GM12874 (cell line): ENCODE measurements around the gene CFAP46.

Experiments
- TF ChIP-seq, protein P1 (sequence below): IDR thresholded peaks from 2 replicates; pipeline ENCODE4 v1.5.1; 2011; ENCODE audit warnings: low read depth, mild to moderate bottlenecking, control low read depth, low read length, moderate library complexity; ENCODE audit not compliant: insufficient read depth

The CFAP46 gene

DNA sequence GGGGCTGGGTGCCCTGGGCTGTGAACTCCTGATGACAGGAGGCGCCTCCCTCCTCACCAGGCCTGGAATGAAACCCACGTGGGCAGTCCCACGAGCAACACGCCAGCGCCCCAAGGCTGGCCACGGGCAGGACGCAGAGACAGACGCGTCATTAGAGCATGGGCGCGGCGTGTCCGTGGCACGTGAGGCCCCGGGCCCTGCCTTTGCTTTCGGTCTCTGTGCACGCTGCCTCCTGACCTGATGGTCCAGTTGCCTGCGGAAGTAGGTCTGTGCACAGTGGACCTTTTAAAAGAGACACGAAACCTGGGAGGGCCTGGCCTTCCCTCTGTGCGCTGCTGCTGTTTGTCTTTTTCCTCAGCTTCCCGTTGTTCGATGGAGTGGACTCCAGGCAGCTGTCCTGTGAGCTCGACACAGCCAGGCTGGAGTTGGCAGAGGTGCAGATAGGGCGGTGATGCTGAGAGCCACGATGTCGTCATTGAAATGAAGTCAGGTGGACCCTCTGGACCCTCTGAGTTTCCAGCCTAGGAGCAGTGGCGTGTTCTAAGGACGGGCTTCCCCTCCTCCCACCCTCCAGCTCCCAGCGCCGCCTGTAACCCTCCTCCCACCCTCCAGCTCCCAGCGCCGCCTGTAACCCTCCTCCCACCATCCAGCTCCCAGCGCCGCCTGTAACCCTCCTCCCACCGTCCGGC lies 40.1 kb upstream of the CFAP46 start:
- TF ChIP-seq, protein P1, sequence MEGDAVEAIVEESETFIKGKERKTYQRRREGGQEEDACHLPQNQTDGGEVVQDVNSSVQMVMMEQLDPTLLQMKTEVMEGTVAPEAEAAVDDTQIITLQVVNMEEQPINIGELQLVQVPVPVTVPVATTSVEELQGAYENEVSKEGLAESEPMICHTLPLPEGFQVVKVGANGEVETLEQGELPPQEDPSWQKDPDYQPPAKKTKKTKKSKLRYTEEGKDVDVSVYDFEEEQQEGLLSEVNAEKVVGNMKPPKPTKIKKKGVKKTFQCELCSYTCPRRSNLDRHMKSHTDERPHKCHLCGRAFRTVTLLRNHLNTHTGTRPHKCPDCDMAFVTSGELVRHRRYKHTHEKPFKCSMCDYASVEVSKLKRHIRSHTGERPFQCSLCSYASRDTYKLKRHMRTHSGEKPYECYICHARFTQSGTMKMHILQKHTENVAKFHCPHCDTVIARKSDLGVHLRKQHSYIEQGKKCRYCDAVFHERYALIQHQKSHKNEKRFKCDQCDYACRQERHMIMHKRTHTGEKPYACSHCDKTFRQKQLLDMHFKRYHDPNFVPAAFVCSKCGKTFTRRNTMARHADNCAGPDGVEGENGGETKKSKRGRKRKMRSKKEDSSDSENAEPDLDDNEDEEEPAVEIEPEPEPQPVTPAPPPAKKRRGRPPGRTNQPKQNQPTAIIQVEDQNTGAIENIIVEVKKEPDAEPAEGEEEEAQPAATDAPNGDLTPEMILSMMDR = no peak

DNA sequence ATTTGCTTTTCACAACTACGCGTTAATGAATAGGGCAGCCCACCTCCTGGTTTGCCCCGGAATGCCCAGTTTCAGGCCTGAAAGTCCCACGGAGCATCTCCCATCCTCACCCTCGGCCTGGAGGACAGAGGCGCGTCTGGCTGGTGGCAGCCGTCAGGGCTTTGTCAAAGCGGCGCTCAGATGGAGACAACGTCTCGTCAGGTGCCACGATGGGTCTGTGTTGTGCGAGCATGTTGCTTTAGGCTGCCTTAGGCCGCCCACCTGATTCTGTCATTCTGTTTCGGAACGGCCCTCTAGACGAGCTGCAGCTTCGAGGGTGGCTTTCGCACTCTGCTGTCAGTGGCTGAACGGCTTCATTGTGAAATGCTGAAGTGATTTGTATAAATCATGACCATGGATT lies 39.4 kb upstream of the CFAP46 start:
- TF ChIP-seq, protein P1 = no peak

DNA sequence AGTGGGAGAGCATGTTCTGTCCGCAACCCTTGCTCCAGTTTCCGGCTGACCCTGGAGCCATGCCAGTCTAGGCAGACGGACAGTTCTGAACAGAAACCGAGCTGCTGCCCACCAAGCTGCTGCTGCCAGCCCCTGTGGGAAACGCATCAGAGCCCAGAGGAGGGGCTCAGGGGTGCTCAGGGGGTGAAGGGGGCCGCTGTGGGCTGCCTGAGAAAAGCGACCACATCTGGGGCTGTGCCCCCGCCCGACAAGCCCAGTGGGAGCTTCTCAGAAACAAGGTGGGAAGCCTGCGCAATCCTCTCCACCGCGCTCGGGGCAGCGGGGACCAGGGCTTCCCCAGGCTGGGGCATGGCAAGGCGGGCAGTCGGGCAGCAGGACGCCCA lies 38.8 kb upstream of the CFAP46 start:
- TF ChIP-seq, protein P1 = no peak

DNA sequence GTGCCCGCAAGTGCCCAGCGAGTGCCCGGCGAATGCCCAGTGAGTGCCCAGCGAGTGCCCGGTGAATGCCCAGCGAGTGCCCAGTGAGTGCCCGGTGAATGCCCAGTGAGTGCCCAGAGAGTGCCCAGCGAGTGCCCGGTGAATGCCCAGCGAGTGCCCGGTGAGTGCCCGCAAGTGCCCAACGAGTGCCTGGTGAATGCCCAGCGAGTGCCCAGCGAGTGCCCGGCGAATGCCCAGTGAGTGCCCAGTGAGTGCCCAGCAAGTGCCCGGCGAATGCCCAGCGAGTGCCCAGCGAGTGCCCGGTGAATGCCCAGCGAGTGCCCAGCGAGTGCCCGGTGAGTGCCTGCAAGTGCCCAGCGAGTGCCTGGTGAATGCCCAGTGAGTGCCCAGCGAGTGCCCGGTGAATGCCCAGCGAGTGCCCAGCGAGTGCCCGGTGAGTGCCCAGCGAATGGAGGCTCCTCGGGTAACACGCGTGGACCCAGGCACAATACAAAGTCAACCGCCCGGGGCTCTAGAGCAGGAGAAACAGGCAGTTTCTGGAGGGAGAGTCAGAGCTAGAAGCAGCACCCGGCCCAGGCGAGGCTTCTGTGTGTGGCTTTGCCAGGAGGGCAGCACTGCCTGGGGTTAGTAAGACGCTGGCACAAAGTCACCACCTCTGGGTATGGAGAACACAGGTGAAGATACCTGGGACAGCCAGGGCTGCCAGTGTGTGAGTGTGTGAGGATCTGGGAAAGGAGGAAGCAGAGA lies 38.2 kb upstream of the CFAP46 start:
- TF ChIP-seq, protein P1 = no peak

DNA sequence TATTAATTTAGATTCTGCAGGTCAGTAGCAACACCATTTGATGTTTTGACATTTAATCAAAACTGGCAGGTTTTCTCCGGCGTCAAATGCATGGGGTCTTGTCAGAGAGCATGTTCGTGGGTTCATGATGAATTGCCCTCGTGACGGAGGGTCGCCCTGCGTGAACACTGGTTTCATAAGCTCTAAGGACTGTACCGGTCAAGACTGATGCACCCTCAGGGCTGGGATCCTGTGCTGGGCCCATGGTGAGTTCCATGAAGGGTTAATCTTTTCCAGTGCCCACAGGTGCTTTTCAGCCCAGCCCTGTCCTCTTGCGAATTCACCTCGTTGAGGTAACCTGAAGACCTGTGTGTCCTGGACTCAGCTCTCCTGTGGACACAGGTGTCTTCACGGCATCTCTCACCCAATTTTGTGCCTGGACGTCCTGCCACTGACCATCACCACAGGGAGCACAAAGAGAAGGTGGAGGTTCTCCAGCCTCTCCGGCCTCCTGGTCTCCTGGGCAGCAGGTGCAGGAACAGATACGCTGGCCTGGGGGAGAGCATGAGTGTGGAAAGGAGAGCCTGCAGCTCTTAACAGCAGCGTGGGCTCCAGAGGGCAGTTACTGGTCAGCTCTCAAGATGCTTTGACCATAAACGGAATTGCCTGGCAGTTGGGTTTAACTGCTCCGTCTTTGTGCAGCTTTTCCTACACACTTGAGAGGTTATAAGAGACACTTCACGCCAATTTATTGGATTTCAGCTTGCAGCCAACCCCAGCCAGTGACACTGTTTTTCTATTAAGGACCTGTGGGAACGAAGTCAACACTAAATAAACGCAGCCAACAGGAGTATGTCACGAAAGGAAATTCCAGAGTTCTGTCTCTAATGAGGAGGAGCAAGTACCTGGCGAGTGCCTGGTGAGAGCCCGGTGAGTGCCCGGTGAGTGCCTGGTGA lies 37.4 kb upstream of the CFAP46 start:
- TF ChIP-seq, protein P1 = no peak

DNA sequence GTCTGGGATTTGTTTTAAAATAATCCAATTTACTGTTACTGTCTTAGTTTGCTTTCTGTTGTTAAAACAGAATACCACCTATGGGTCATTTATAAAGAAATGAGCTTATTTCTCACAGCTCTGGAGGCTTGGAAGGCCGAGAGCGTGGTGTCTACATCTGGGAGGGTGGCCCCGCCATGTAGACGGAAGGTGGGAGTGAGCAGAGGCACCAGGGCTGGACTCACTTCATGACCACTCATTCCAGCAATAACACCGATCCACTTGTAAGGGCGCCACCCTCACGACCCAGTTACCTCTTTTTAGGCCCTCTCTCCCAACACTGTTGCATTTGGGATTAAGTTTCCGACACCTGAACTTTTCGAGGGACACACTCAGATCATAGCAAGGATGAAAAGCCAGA lies 36.2 kb upstream of the CFAP46 start:
- TF ChIP-seq, protein P1 = no peak

DNA sequence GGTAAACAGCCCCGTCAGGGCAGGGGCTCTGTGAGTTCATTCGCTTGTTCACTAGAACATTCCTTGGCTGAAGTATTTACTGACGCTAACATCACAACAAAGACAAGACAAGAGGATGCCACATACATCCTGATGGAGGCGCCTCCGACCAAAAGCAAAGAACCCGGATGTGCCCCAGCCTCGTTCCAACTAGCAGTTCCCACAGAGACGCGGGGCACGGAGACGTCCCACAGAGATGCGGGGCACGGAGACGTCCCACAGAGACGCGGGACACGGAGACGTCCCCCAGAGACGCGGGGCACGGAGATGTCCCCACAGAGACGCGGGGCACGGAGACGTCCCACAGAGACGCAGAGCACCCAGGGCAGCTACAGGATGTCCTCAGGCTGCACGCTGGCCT lies 35.4 kb upstream of the CFAP46 start:
- TF ChIP-seq, protein P1 = no peak
